Measurements from ENCODE around the gene NAPG.
"Not testable (repeated sequence)": the region's sequence is repeated elsewhere in the genome, so short reads cannot be mapped to it uniquely, and the experiment has no call there.

Gene NAPG

DNA sequence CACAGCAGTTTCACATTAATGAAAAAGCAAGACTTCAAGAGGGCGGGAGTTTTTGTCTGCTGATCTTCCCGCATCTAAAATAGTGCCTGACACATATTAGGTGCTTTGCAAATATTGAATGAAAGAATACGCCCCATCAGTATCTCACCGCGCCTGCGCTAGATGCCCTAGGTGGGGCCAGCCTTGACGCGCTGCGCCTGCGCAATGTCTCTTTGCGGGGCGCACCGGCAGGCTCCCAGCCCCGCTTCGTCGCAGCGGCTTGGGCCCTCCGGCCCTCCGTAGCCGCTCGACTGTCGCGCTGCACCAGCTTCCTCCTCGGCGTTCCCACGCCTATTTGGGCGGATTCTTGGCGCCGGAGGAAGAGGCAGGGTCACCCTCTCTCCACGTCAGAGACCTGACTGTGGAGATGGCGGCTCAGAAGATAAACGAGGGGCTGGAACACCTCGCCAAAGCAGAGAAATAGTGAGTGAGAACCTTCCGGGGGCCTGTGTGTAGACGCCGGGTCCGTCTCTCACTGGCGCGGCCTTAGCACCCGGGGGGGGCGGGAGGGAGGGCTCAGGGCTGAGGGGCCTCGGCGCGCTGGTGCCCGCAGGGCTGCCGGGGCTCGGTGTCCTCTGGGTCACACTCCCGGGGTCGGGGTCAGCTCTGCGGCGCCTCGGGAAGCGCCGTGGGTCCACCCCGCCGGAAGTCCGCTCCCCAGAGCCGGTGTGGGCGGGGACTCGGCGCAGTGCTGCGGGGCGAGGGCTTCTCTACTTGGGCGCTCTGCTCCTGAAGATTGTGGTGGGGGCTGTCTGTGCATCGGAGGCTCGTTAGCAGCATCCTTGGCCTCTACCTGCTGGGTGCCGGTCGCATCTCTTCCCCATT, at the start of gene NAPG:
TSS of gene NAPG (plus strand) at position 331 of the 864 bp plus-strand sequence. CDS start at position 407, 76 bp downstream.
- peak; percentile 55 to 89 for DNase-seq

- no peak for DNase-seq
Observed at GRCh38 chr18:10476338-10476791, 49.5 kb upstream of the NAPG start.

GRCh38 chr18:10477121-10477862, 48.5 kb upstream of the NAPG start:
- DNase-seq: no peak

DNA sequence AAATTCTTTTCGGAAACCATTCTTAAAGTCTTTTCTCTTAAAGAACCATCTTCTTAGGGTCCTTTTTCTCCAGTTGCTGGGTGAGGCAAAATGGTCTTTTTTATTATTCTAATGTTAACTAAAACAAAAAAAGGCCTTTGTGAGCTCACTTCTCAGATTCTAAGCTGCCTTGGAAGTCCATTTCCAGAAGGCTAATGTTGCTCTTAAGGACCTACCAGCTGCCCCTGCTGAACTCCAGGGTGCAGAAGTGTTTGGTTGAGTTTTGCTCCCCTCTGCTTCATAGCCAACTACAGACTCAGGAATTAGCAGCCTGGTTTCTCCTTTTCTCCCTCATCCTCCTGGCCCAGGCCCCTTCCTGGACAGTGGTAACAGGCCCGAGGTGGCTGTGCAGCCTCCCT, 48.0 kb upstream of the NAPG start:
- no peak for DNase-seq

GRCh38 chr18:10481831-10482230, 44.0 kb upstream of the NAPG start:
- DNase-seq: no peak

GRCh38 chr18:10482363-10482984, 43.4 kb upstream of the NAPG start:
- DNase-seq: no peak

DNA sequence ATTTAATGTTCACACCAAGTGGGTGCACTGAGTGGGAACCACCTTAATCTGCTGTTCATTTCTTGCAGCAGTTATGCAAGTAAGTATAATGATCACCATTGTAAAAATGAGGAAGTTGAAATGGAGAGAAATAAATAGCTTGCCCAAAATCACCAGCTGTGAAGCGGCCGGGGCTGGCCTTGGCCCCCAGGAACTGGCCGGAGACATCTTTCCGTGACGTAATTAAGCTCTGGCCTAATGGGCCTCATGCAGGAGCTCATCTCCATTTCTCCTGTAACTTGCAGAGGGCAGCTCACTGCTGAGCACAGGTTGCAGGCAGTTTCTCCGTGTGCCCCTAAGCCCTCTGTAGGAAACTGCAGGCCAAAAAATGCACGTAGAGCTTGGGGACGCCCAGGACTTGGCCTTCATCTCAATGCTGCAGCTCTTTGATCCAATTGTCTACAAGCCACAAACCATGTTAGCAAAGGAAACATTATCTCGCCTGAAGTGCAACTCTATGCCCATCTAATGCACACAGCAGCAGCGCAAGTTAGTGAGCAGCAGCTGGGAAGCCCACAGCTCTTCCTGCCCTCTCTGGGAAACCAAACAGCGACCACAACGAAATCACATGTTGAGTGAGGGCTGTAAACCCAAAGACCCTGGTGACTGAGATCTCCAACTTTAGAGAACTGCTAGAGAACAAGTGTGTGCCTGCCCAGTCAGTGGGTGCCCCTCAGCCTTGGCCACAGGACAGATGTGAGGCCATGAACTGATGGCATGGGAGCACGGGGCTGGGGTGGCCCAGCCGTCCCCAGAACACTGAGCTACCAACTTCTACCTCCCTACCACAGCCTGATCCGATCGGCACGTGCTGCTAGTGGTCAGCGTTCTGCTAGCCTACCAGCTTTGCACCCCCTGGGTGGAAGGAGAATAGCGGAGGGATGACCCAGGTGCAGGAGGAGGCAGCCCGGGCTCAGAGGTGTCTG, 42.6 kb upstream of the NAPG start:
- no peak for DNase-seq

DNA sequence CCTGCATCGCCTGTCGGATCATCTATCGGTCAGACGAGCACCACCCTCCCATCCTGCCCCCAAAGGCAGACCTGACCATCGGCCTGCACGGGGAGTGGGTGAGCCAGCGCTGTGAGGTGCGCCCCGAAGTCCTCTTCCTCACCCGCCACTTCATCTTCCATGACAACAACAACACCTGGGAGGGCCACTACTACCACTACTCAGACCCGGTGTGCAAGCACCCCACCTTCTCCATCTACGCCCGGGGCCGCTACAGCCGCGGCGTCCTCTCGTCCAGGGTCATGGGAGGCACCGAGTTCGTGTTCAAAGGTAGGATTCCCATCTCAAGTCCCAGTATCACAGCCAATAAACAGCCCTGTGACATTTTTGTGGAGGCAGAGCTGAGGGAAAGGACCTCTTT, 40.4 kb upstream of the NAPG start:
- DNase-seq: no peak

GRCh38 chr18:10486362-10486761, 39.5 kb upstream of the NAPG start:
- DNase-seq: no peak

- DNase-seq: no peak
Observed at GRCh38 chr18:10487154-10487553, 38.7 kb upstream of the NAPG start.

GRCh38 chr18:10488017-10488416, 37.8 kb upstream of the NAPG start:
- DNase-seq: no peak

- peak; percentile 6 to 70 for DNase-seq
Observed at GRCh38 chr18:10490401-10491165, 35.2 kb upstream of the NAPG start.

DNA sequence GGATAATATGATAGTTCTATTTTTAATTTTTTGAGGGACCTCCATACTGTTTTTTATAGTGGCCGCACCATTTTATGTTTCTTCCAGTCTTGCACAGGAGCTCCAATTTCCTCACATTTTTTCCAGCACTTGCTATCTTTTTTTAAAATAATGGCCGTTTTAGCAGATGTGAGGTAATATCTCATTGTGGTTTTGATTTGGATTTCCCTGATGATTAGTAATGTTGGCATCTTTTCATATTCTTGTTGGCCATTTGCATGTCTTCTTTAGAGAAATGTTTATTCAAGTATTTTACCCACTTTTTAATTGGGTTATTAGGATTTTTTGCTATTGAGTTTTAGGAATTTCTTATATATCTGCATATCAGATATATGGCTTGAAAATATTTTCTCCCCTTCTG, 29.9 kb upstream of the NAPG start:
- no peak for DNase-seq

- DNase-seq: no peak
Observed at GRCh38 chr18:10497206-10497749, 28.5 kb upstream of the NAPG start.

GRCh38 chr18:10499230-10499629, 26.6 kb upstream of the NAPG start:
- no peak for DNase-seq

DNA sequence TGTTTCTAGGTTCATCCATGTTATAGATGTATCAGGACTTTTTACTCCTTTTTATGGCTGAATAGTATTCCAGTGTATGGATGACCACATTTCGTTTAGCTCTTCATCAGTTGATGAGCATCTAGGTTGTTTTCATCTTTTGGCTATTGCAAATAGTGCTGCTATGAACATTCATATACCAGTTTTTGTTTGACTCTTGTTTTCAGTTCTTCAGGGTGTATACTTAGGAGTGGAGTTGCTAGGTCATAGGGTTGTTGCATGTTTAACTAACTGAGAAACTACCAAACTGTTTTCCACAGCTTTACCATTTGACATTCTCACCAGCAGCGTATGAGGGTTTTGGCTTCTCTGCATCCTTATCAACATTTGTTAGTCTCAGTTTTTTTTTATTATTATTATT, 25.8 kb upstream of the NAPG start:
- DNase-seq: no peak

DNA sequence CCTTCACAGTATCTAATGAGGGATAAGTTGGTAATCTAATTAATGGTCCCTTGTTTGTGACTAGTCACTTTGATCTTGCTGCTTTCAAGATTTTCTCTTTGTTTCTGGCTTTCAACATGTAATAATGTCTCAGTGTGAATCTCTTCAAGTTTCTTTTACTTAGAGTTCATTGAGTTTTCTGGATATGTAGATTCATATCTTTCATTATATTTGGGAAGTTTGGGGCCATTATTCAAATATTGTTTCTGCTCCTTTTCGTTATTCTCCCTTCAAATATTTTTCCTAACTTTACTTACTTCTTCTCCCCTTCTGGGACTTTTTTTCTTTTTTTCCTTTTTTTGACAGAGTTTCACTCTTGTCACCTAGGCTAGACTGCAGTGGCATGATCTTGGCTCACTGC, 21.1 kb upstream of the NAPG start:
- no peak for DNase-seq

DNA sequence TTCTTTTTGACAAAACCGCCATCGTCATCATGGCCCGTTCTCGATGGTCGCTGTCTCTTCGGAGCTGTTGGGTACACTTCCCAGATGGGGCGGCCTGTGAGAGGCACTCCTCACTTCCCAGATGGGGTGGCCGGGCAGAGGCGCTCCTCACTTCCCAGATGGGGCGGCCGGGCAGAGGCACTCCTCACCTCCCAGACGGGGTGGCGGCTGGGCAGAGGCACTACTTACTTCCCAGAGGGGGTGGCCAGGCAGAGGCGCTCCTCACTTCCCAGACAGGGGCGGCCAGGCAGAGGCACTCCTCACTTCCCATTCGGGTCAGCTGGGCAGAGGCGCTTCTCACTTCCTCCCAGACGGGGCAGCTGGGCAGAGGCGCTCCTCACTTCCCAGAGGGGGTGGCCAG, 19.9 kb upstream of the NAPG start:
- DNase-seq: not testable (repeated sequence)

- DNase-seq: no peak
Observed at GRCh38 chr18:10508591-10508990, 17.2 kb upstream of the NAPG start.

DNA sequence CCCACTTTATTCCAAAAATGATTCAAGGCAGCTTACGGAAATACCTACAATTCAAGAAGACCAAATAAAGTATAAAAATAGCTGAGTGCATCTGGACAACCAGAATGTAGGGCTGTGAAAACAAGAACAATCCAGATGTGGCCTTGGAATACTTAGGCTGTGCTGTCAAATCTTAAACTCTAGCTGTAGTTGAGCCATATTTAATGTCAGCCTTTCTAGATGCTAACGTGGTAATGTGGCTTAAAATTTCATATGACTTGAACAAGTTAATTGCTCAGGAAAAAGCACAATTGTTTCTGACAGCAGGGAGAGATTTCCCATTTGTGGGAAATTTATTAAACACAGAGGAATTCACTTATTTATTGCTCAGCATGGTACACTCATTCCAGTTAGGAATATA, 14.6 kb upstream of the NAPG start:
- no peak for DNase-seq

GRCh38 chr18:10514082-10514481, 11.7 kb upstream of the NAPG start:
- no peak for DNase-seq
